Activated CD8-positive, alpha-beta memory T cell treated with anti-CD3 and anti-CD28 coated beads for 4 hours (primary cell): ENCODE data around the gene MTMR1.

Experiments used
- DNase-seq, 2 donors: peaks; one replicate each; pipeline ENCODE4 v3.0.0-alpha.2; 2020; ENCODE audit warnings: low read depth in 2 of 2

The MTMR1 gene

DNA sequence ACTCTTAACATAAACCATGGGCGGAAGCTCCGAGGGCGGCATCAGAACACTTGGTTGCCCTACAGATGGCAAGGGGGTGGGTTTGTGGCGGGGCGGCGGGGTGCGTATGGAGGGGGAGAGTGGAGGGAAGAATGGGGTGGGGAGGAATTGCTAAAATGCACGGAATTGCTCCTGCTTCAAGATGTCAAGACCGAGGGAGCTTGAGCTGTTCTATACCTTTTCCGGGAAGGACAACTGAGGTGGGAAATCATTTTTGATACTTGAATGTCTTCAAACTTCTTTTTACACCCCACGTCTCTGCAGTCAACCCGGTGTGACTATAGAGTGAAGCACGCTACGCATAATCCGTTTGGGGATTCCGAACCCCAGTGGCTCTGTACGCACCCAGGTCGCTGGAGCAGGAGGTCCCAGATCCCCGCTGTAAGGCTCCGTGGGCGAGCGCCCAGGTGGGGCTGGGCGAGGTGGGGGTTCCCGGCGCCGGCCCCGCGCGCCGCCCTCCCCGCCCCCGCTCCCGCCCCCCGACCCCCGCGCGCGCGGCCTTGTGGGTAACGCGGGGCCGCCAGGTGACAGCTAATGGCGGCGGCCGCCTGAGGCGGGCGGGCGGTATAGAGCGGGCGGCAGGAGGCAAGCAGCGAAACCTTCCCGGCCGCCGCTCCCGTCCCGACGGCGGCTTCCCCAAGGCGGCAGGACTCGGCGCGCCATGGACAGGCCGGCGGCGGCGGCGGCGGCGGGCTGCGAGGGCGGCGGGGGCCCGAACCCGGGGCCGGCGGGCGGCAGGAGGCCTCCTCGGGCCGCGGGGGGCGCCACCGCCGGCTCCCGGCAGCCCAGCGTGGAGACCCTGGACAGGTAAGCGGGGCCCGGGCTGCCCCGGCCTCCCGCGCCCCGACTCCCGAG, at the start of gene MTMR1:
MTMR1 (plus strand) TSS at position 566 of the 894 bp plus-strand sequence; CDS start at position 701, 135 bp downstream.
- DNase-seq, result peak in 1 of 2 donors; percentile 23

DNA sequence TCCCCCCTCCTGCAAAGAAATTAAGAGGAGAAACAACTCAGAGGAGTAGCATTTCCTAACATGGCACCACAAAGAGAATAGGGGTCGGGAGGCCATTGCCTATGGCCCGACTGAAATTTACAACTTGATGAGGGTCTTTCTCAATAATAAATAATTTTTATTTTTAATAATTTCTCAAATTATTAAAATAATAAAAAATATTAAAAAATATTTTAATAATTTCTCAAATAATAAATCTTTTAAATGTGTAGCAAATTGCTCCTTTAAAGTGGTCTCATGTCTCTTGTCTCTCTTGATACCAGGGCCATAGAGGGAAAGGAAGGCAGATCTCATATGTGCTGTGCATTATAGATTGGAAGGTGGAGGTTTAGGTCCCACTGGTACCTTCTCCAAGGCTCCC, 49.2 kb upstream of the MTMR1 start:
- DNase-seq, result no peak

DNA sequence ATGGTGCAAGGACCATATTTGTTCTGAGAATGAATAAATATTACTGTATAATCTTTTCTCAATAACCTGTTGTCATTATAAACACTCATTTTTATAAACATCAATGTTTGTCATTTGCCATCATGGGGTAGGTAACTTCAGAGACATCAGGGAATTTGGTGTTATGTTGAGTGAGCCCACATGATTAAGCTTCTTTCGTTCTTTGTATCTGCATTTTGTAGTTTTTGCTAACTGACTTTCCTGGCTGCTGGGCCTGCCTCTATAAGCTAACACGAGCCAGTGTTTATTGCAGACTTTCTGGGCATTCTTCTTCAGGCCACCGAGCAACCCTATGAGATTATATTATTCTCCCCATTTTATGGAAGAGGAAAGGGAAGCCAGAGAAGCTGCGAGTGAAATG, 48.8 kb upstream of the MTMR1 start:
- DNase-seq, result no peak

DNA sequence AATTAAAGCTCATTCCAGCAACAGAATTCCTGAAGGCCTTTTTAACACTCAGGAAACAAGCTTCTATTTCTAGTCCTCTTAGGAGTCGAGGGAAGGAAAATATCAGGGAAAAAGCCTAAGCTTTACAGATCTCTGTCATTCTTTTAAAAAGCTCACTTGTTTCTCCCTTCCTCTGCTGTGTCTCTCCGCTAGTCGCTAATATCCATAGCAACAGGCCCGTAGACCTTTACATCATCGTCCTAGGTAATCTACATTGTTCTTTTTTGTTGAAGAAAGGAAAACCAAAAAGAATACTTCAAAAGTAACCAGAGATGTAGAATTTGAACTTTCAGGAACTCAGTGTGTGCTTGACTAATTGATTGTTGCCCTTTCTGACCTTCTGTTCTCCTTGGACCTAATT, 45.9 kb upstream of the MTMR1 start:
- DNase-seq, result no peak

DNA sequence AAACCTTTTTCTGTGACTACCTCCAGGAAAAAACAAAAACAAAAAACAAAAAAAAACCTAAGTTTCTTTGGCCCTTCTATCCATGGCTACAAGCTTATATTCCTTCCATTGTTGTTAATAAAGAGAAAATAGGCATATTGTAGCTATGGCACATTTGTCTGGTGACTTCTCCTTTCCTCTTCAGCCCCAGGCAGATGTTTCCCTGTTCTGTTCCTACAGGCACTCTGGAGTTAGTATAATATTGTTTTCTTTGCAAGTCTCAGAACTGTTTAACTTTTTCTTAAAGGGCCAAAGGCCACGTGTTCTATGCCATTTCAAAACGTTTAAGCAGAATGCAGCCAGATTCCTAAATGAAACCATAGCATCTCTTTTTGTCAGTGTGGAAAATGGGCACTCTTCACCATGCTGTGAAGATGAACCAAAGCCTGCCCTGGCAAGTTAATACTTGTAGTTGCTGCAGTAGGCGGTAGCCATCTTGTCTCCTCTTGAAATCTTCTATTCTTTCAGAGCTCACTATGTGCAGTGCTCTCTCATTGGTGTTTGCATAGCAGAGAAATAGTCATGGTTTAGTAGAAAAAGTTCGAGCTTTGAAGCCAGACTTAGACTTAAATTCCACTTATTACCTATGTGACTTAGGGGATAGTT, 44.8 kb upstream of the MTMR1 start:
- DNase-seq, result no peak

DNA sequence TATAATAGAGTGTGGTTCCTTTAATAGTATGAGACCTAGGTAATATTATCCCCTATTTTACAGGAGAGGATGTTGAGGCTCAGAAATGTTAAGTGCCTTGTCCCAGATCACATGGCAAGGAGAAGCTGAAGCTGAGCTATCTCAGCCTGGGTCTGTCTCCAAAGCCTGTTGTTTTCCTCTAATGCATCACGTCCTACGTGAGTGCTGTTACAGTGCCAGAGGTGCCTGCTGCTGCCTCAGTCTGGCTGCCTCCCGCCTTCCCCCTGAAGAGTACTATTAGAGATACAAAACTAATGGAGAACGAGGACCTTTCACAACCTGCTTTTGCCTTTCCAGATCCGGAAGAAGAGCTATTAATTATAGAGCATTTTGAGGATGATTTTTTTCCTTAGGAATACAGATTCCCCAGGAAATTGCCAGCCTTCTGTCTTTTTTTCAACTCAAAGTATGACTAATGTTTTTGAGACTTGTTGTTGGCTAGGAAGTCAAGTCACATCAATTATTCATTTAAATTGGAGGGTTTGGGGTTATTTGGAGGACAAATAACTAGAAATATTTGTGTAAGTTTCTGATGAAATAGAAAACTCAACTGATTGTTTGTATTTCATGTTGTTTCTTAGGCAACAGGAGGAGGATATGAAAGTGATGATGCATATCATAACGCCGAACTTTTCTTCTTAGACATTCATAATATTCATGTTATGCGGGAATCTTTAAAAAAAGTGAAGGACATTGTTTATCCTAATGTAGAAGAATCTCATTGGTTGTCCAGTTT, 43.9 kb upstream of the MTMR1 start:
- no peak for DNase-seq

DNA sequence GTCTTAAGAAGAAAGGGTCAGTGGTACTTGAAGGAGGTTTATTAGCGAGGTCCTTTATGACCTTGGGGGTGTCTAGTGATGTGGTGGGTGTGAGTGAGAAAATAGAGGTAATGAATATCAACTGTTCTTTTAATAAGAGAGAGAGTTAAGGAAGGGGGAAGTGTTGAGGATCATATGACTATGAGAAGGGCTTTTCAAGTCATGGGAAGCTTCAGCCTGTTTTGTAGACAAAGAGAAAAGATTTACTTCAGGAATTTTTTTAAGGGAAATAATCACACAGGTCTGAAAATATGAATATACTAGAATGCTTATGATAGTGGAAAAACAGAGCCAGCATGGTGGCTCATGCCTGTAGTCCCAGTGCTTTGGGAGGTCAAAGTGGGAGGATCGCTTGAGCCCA, 41.3 kb upstream of the MTMR1 start:
- DNase-seq, result no peak

DNA sequence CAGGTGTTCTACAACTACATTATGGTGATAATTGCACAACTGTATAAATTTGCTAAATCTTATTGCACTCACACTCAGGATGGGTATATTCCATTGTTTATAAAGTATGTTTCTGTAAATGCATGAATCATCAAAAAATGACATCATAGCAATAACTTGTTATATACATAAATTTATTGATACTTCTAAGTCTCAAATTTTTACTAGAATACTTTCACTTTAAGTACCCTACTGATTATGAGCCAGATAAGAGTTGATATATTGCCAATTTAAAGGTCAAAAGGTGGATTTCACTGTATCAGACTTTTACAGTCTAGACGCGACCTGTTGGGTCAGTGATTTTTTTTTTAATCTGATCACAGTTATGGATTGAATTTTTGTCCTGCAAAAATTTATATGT, 37.4 kb upstream of the MTMR1 start:
- DNase-seq, result no peak

DNA sequence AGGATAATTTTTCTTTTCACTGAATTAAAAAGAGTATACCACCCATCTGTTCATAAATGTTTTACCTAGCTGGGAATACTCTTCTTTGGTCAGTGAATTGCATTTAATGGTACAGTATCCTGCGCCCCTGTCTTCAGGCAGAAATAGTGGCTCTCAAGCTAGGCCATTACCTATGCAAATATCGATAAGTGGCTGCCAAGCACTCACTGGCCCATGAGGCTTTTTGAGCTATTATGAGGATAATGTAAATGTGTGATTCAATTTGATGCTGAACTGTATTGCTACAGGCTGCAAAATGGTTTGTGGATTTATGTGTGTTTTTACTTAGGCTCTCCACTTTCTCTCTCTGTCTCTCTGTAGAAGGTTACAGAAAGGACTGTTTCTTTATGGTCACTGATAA, 30.1 kb upstream of the MTMR1 start:
- no peak for DNase-seq

DNA sequence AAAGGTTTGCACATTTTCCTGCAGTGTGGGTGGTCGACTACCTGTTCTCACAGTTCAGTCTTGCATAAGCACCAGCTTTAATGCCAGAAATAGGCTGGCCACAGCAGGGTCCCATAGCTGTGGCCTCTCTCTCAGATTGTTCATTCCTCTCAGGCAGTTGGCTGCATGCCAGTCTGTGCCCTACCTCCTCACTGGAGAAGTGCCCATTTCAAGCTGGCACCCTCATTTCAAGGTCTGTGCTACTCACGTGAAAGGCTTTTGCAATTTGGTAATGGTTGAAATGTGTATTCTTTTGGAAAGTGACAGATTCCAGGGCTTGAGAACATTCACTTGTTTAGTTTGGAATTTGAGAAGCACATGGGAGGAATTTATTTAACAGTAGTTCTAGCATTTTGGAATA, 28.9 kb upstream of the MTMR1 start:
- DNase-seq, result no peak

DNA sequence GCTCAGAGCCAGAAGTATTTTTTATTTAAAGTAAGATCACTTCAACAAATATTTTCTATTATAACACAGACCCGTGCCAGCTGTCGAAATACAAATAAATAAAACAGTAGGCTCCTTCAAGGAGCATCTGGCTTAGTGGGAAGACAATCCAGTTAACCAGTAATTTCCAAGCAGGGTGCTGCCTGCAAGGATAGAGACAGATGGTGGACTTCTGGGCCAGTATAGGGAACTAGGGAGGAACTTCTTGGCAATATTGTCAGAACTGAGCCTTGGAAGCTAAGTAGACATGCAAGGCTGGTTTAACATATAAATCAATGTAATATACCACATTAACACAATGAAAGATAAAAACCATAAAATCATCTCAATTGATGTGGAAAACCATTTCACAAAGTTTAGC, 17.0 kb upstream of the MTMR1 start:
- DNase-seq, result no peak

DNA sequence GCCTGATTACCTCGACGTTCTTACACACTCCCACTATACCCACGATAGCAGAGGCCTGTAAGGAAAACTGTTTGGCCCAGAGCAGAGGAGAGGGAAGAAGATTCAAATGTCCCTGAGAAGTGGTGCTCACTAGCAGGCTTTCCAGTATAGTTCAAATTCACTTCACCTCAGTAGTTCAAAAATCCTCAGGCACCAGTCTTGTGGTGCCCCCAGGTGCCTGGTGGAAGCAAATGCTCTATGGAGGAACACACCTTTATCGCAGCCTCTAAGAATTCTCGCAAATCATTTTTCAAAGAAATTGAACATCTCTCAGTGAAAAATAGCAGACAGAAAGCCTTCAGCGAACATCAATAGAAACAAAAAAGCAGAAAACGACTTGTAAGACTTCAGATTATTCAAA, 12.2 kb upstream of the MTMR1 start:
- DNase-seq, result no peak

DNA sequence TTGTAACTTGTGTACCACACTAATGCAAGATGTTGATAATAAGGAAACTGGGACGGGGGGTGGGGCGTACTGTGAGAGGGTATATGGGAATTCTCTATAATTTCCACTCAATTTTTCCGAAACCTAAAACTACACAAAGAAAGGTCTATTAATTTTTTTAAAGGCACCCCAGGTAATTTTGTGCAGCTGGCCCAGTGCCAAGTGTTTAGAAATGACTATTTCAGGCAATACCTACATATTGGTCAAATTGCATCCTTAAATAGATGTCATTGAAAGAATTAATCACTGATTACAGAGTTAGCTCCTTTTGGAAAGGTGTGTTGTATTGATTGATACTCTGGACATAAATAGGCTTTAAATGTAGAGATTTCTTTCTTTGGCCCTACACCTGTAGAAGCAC, 10.1 kb upstream of the MTMR1 start:
- DNase-seq, result no peak

DNA sequence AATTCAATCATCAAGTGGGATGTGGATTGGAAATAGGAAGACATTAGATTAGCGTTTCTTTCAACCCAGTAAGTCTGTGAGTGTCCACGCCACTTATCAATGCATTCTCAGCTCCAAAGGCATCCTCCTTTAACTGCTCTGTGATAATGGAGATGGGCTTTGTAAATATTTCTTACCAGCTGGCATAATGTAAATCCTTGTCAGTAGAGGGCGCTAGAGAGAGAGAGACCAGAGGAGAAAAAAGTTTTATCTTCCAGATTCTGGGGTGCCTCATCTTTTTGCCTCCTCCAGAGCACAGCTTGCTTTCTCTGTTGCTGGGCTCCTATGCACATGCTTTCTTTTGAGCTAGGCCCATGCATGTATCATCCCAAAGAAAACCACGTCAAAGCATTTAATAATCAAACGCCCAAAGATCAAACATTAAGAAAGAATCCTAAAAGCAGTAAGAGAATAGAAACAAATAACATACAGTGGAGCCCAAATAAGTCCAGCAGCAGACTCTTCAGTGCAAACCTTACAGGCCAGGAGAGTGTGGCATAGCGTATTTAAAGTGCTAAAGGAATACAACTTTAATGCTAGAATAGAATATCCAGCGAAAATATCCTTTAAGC, 9.6 kb upstream of the MTMR1 start:
- no peak for DNase-seq

DNA sequence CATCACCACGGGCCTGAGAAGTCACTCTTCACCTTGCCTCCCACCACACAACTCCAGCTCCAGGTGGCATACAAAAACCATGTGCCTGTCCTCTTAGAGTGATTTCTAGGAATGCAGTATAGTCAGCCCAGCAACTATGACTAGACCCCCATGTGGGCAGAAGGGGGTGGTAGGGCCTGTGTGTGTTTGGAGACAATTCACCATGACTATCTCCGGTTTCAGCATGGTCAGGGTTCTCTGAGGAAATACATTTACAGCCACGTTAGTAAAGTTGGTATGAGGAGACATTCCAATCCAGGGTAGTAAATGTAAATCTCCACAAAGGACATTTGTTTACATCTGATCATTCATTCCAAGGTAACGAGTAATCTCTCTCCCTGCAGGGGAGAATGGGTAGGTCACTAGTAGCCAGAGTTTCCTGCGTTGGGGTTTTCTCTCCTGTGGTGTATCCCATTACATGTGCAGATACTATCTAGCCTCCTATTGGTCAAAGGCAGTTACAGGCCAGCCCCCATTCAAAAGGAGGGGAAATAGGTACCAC, 4.2 kb upstream of the MTMR1 start:
- DNase-seq, result no peak

DNA sequence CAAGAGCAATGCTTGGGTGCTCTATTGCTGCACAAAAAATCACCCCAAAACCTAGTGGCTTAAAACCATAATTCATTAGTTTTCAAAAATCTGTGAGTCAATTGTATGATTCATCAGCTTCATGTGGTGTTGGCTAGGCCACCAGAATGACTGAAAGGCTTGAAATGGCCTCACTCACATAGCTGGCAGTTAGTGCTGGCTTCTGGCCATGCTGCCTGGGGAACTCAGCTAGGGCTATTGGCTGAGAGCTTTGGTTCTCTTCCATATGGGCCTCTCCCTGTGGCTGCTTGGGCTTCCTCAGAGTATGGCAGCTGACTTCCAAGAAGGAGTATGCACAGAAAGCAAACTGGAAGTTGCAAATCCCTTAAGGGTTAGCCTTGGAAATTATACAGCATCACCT, 3.1 kb upstream of the MTMR1 start:
- DNase-seq, result no peak

DNA sequence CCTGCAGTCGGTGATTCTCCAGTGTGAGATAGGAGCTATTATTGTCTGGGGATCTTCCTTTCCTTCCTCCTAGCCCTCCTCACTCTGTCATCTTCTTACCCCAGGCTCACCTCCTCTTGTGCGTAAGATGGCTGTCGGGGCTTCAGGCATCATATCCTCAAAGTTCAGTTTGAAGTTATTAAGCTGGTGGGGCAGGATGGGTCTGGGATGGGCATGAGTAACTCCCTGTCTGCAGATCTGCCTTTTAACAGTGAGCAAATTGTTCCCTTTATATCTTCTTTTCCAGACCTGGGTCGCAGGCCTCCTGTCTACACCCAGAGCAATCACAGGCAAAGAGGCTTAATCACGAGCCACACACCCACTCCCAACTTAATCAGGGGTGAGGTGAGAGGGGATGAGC, 900 bp upstream of the MTMR1 start:
- no peak for DNase-seq

DNA sequence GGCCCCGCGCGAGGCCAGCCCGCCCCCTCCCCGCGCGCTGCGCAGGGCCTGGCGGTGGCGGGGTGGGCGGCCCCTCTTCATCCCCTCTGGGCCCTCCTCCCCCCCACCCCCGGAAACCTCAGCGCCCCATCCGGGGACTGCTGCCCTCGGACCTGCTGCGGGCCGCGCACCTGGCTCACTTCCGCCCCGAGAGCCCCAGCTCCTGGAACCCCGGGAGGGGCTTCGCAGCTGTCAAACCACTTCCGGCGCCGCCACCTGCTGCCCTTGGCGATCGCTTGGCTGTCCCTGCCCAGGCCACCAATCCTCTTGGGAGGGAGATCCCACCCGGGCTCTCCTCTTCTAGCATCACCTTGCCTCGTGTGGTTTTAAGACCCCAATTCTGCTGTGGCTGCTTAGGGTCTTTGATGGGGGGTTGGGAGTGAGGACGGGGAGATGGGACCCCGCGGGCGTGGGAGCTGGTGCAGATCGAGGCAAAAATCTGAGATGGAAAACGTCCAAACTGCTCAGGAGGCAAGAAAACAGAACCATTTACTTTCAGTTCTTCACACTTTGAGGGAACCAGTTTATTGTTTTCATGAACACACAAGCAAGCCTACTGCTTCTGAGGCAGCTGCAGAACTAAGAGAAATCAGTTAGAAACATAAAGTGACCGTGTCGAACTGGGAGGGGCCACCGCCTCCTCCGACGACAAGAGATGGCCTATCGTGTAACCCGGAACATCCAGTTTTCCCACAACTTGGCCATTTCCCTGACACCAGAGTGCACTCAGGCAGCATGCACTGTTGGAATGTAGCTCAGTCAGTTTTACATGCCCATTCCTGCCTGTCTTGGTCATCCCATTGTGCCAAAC, 754 bp downstream of the MTMR1 start:
- DNase-seq, result peak in 1 of 2 donors; percentile 53

DNA sequence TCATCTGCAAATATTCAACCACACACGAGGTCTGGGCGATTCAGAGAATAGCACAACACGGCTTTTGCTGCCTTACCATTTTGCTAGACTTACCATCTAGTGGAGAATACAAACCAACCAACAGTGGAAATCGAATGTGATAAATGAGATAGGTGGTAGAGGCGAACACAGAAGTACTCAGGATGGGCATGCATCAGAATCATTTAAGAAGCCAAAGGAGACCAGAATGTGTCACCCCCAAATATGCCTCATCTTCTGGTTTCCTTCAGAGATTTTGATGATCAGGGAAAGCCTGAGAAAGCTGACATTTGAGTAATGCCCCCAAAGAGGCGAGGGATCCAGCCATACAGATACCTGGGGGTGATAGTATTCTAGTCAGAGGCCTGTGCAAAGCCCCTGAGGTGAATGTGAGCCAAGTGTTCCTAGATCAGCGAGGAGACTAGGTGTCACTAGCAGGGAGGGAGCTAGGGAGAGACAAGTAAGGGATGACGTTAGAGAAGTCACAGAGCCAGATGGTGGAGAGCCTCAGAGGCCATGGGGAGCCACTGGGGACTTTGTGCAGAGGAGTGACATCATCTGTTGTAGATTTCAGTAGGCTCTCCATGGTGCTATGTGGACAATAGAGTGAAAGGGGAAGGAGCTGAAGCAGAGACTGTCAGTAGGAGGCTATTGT, 1.7 kb downstream of the MTMR1 start:
- no peak for DNase-seq

DNA sequence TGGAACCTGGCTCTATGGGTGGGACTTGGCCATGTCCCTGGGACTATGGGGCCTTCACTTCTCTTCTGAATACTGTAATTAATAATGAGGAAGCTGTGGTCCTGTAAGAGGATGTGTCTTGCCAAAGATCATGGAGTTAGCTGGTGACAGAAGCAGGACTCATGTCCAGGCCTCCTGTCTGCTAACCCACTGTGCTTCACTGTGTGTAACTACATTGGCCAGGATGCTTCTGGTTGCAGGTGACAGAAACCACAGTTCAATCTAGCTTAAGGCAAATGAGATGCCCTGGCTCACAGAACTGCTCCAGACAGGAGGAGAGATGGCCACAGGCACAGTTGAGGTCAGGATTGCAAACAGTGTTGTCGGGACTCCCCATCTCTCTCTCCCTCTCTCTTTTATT, 3.1 kb downstream of the MTMR1 start:
- DNase-seq, result no peak
